Stimulated activated CD4-positive, alpha-beta T cell treated with anti-CD3 and anti-CD28 coated beads, Interleukin-15, amount 100 ng/mL, for 48 hours (primary cell): ENCODE measurements around the gene MAPK1.
"Not testable (repeated sequence)": the region's sequence is repeated elsewhere in the genome, so short reads cannot be mapped to it uniquely, and the experiment has no call there.

Source experiments
- DNase-seq, 2 donors: peaks; one replicate each; pipeline ENCODE4 v3.0.0-alpha.2; 2020; ENCODE audit warnings: low read depth in 2 of 2

Gene MAPK1

GRCh38 chr22:21790849-21791610 is 76.4 kb downstream of the MAPK1 start:
- not testable (repeated sequence) for DNase-seq

- DNase-seq = no peak
These were observed 77.1 kb downstream of the MAPK1 start for GRCh38 chr22:21790359-21790758.

GRCh38 chr22:21787565-21787964 is 79.9 kb downstream of the MAPK1 start:
- DNase-seq = not testable (repeated sequence)

GRCh38 chr22:21780259-21780658 is 87.2 kb downstream of the MAPK1 start:
- DNase-seq = no peak

DNA sequence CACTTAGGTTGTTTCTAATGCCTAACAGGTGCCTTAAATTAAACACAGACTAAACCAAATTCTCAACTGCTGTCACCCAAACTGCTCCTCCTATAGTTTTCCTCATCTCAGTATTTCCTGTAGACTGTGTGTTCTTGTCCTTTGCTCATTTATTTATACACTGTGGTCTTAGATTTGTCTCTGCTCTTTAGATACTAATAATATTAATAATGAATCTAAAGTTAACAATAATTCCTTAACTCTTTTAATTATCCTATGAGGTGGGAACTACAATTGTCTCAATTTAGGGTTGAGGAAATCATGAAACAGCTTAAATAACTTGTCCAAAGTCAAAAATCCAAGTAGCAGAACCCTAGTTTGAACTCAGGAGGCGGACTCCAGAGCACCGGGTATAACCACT is 88.0 kb downstream of the MAPK1 start:
- no peak for DNase-seq

DNA sequence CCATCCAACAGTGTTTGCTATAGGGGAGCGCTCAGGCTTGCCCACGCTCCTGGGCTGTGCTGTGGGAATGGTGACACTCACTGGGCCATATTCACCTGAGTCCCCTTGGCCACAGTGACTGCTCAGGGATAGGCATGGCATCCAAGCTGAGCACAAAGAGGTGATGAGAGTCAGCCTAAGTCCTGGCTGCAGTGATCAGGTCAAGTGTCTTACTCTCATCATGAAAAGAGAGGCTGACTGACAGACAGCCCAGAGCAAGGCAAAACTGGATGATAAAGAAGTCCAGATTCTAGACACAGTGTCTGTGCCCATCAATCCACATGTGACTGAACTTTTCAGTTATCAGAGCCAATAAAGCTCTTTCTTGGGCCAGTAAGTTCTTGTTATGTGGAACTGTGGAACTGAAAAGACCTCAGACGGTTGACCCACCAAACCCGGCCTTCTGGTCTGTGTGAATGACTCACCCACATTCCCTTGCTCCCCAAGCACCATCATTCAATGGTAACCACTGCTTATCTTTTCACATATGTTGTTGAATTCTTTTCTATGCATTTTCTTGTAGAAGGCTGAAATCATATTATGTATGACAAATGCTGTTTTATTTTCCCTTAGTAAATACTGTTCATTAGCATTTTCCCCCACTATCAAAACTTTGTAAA is 88.6 kb downstream of the MAPK1 start:
- DNase-seq = no peak

- no peak for DNase-seq
These were observed 95.8 kb downstream of the MAPK1 start for GRCh38 chr22:21771631-21771976.

DNA sequence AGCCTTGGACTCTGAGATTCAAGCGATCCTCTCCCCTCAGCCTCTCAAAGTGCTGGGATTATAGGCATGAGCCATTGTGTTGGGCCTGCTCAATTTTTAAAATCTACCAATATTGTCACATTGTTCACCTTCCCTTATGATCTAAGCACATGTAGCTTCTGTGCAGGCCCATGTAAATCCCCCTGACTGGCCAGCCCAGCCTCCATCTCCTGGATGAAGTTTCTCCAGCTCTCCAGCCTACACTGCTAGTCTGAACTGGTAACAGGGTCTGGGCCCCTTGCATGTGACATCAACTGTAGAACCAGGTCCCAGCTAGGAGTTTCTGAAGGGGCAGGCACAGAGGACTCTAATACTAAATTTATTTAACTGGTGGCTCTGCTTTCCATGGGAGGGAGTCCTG is 99.0 kb downstream of the MAPK1 start:
- DNase-seq = no peak

- DNase-seq = peak; percentile 40 to 54
These were observed 100.6 kb downstream of the MAPK1 start for GRCh38 chr22:21766691-21767462.

DNA sequence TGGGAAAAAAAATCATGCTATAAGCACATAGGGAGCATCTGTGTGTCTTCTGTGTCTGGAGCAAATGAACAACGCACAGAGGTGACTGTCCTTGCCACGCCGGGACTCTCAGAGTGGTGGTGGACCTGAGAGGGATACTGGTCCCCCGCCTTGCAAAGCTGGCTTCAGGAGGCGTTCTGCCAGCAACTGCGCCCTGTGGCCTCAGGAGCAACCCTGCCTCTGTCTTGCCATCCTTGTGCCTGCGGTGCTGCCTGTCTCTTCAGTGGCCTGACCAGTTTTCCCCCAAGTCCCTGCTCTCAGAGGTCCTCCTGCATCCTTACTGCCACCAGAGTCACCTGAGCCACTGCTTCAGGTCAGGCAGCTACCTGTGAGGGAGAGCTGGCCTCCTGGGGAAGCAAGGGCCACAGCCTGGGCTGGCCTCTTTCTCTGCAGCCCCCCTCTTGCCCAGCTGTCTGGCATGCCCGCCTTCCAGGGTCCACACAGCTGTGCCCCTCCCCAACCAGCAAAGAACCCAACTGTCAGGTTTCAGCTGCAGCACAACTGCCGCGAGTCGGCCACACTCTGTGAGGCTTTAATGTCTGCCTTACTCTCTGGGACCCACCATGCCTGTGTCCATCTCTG is 101.4 kb downstream of the MAPK1 start:
- no peak for DNase-seq

- no peak for DNase-seq
These were observed 103.2 kb downstream of the MAPK1 start for GRCh38 chr22:21764038-21764804.

- peak; percentile 27 to 50 for DNase-seq
These were observed 104.5 kb downstream of the MAPK1 start for GRCh38 chr22:21762712-21763581.

DNA sequence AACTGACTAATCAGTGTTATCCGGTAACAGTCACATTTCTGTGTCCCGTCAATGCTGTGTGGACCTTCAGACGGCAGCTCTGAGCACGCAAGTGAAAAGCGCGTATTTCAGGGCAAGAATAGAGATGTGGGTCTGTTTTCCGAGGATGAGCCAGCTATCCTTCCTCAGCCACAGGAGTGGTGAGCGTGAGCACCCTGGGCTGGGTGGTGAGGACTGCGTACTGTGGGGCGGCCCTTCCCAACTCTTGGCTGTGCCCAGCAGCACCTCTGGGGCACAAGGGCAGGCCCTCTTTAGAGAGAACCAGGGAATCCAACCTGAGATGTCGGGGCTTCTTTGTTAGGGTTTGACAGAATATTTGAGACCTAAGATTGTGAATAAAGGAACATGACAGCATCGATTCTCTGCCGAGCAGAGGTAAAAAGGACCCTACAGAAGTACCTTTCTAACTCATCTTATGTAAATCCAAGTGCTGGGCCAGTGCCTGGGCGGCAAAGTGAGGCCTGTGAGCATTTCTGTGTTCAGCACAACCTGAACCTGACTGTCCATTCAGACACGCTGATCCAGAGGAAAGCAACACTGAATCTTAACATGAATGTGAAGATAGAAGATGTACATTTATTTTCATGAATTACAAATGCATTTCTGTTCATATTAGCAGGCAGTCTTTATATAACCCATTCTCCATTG is 105.3 kb downstream of the MAPK1 start:
- no peak for DNase-seq

GRCh38 chr22:21761086-21761485 is 106.4 kb downstream of the MAPK1 start:
- peak in 1 of 2 donors; percentile 23 for DNase-seq

- DNase-seq = no peak
These were observed 106.8 kb downstream of the MAPK1 start for GRCh38 chr22:21760640-21761039.

GRCh38 chr22:21759646-21760376 is 107.6 kb downstream of the MAPK1 start:
- no peak for DNase-seq

- DNase-seq = no peak
These were observed 108.4 kb downstream of the MAPK1 start for GRCh38 chr22:21759093-21759492.

GRCh38 chr22:21758091-21758864 is 109.2 kb downstream of the MAPK1 start:
- no peak for DNase-seq
